ENCODE data around the gene RAD51B.

RAD51B gene

GRCh38 chr14:68349900-68350629 is 530.5 kb downstream of the RAD51B start (continued):
- TF ChIP-seq ZNF791 (tag by site-specific recombination; IDR thresholded peaks at IDR 0.05) = no peak
- TF ChIP-seq ZNF138 (tag by site-specific recombination; IDR thresholded peaks at IDR 0.05; ENCODE audit: borderline replicate concordance) = no peak
- TF ChIP-seq TRIM28 (IDR thresholded peaks at IDR 0.05; ENCODE audit: borderline replicate concordance, low read length) = 0 out of 2 replicates have a peak, but pooled peaks have one; percentile 57
- no peak for TF ChIP-seq ZNF596 (tag by site-specific recombination; IDR thresholded peaks at IDR 0.05)
- peak; percentile 73; the same call in 1 of the 2 replicates for TF ChIP-seq ZNF792 (tag by site-specific recombination; IDR thresholded peaks at IDR 0.05)
- TF ChIP-seq, protein P1, sequence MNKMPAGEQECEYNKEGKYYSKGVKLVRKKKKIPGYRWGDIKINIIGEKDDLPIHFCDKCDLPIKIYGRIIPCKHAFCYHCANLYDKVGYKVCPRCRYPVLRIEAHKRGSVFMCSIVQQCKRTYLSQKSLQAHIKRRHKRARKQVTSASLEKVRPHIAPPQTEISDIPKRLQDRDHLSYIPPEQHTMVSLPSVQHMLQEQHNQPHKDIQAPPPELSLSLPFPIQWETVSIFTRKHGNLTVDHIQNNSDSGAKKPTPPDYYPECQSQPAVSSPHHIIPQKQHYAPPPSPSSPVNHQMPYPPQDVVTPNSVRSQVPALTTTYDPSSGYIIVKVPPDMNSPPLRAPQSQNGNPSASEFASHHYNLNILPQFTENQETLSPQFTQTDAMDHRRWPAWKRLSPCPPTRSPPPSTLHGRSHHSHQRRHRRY (tag by site-specific recombination; IDR thresholded peaks at IDR 0.05) = no peak
- no peak for TF ChIP-seq ZNF175 (tag by site-specific recombination; IDR thresholded peaks at IDR 0.05)
- no peak for TF ChIP-seq ZNF561 (tag by site-specific recombination; IDR thresholded peaks at IDR 0.05; ENCODE audit: borderline replicate concordance)
- TF ChIP-seq ZNF398 (tag by site-specific recombination; IDR thresholded peaks at IDR 0.05) = no peak
- TF ChIP-seq ZBTB17 (tag by site-specific recombination; IDR thresholded peaks at IDR 0.05) = peak; percentile 43; the same call in 1 of the 2 replicates
- no peak for TF ChIP-seq KLF9 (tag by site-specific recombination; IDR thresholded peaks at IDR 0.05; ENCODE audit: low read depth)
- no peak for TF ChIP-seq ZNF221 (tag by site-specific recombination; IDR thresholded peaks at IDR 0.05; ENCODE audit: borderline replicate concordance)
- peak; percentile 99 for TF ChIP-seq TCF7L2 (IDR thresholded peaks at IDR 0.05; ENCODE audit: borderline replicate concordance, low read depth, low read length)
- TF ChIP-seq ZNF292 (tag by site-specific recombination; IDR thresholded peaks at IDR 0.05; ENCODE audit: borderline replicate concordance, low read depth) = no peak
- TF ChIP-seq, protein P2, sequence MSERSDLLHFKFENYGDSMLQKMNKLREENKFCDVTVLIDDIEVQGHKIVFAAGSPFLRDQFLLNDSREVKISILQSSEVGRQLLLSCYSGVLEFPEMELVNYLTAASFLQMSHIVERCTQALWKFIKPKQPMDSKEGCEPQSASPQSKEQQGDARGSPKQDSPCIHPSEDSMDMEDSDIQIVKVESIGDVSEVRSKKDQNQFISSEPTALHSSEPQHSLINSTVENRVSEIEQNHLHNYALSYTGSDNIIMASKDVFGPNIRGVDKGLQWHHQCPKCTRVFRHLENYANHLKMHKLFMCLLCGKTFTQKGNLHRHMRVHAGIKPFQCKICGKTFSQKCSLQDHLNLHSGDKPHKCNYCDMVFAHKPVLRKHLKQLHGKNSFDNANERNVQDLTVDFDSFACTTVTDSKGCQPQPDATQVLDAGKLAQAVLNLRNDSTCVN (tag by site-specific recombination; optimal IDR thresholded peaks at IDR 0.05) = no peak
- TF ChIP-seq REPIN1 (tag by site-specific recombination; IDR thresholded peaks at IDR 0.05; ENCODE audit: low read depth) = no peak
- TF ChIP-seq, protein P3, sequence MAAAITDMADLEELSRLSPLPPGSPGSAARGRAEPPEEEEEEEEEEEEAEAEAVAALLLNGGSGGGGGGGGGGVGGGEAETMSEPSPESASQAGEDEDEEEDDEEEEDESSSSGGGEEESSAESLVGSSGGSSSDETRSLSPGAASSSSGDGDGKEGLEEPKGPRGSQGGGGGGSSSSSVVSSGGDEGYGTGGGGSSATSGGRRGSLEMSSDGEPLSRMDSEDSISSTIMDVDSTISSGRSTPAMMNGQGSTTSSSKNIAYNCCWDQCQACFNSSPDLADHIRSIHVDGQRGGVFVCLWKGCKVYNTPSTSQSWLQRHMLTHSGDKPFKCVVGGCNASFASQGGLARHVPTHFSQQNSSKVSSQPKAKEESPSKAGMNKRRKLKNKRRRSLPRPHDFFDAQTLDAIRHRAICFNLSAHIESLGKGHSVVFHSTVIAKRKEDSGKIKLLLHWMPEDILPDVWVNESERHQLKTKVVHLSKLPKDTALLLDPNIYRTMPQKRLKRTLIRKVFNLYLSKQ (tag by site-specific recombination; IDR thresholded peaks at IDR 0.05; ENCODE audit: borderline replicate concordance) = no peak
- no peak for TF ChIP-seq ZNF629 (tag by site-specific recombination; IDR thresholded peaks at IDR 0.05)
- TF ChIP-seq ZNF26 (tag by site-specific recombination; IDR thresholded peaks at IDR 0.05) = no peak
- TF ChIP-seq OSR2 (tag by site-specific recombination; IDR thresholded peaks at IDR 0.05) = peak; percentile 58; the same call in 1 of the 2 replicates
- TF ChIP-seq ZFP69B (tag by site-specific recombination; IDR thresholded peaks at IDR 0.05) = no peak
- no peak for TF ChIP-seq ZNF311 (tag by site-specific recombination; IDR thresholded peaks at IDR 0.05; ENCODE audit: borderline replicate concordance)
- TF ChIP-seq ZEB2 (tag by site-specific recombination; IDR thresholded peaks at IDR 0.05) = peak; percentile 65; the same call in 1 of the 2 replicates
- no peak for TF ChIP-seq ZNF274 (IDR thresholded peaks at IDR 0.05; ENCODE audit: low read length)
- TF ChIP-seq ZNF274 (tag by site-specific recombination; IDR thresholded peaks at IDR 0.05; ENCODE audit: borderline replicate concordance) = no peak
- peak; percentile 52; the same call in 1 of the 2 replicates for TF ChIP-seq ZNF600 (tag by site-specific recombination; IDR thresholded peaks at IDR 0.05)
- no peak for TF ChIP-seq ZNF658 (tag by site-specific recombination; IDR thresholded peaks at IDR 0.05)
- no peak for TF ChIP-seq ZNF140 (tag by site-specific recombination; IDR thresholded peaks at IDR 0.05)
- no peak for TF ChIP-seq ZNF624 (tag by site-specific recombination; IDR thresholded peaks at IDR 0.05)
- TF ChIP-seq, protein P4, sequence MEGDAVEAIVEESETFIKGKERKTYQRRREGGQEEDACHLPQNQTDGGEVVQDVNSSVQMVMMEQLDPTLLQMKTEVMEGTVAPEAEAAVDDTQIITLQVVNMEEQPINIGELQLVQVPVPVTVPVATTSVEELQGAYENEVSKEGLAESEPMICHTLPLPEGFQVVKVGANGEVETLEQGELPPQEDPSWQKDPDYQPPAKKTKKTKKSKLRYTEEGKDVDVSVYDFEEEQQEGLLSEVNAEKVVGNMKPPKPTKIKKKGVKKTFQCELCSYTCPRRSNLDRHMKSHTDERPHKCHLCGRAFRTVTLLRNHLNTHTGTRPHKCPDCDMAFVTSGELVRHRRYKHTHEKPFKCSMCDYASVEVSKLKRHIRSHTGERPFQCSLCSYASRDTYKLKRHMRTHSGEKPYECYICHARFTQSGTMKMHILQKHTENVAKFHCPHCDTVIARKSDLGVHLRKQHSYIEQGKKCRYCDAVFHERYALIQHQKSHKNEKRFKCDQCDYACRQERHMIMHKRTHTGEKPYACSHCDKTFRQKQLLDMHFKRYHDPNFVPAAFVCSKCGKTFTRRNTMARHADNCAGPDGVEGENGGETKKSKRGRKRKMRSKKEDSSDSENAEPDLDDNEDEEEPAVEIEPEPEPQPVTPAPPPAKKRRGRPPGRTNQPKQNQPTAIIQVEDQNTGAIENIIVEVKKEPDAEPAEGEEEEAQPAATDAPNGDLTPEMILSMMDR (tag by site-specific recombination; IDR thresholded peaks at IDR 0.05) = no peak
- TF ChIP-seq KLF1 (tag by site-specific recombination; IDR thresholded peaks at IDR 0.05) = no peak
- TF ChIP-seq OVOL3 (tag by site-specific recombination; IDR thresholded peaks at IDR 0.05) = no peak

Data from HEK293 (cell line).